HG02642 (cell line): Measurements from ENCODE around the gene TKT.
"Not testable (repeated sequence)": the region's sequence is repeated elsewhere in the genome, so short reads cannot be mapped to it uniquely, and the experiment has no call there.

ENCODE experiments used
- ATAC-seq: cut with Tn5 transposase; IDR thresholded peaks from one replicate; pipeline ENCODE4 v1.9.1; 2021; ENCODE audit warnings: mild to moderate bottlenecking; ENCODE audit not compliant: unreplicated experiment, poor library complexity

The TKT gene

DNA sequence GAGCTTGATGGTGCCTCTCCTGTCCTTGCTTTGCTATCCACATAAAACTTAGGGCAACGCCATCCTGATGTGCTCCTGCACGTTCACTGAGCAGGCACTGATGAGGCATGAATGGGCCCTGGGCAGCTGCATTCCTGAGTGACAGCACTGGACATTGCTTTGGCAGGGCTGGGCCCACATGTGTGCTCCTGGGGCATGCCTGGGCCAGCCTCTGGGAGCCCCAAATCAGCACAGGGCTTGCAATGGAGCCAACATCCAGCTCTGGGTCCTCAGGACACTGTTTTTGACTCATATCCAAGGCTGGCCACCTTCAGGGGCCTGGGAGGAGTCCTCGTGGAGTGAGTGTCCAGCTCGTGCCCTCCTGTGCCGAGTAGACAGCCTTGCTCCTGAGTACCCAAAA is 5.9 kb upstream of the TKT start:
- no peak for ATAC-seq

DNA sequence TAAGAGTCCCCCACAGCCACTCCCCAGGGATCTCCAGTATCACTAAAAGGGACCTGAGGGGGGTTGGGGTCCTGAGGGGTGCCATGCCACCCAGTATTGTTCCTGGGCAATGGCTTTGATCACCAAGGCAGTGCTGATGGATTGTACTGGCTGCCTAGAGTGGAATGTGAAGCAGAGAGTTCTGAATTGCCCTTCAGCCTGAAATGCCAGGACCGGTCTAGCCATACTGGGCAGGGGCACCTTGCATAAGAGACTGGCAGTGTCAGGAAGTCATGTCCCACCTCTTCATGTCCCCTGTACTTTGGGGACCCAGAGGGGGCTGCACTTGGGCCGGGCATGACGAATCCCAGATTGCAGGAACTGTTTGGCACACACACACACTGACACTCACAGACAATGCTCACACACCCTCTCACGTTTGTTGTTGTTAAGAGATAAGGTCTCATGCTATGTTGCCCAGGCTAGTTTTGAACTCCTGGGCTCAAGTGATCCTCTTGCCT is 4.5 kb upstream of the TKT start:
- no peak for ATAC-seq

DNA sequence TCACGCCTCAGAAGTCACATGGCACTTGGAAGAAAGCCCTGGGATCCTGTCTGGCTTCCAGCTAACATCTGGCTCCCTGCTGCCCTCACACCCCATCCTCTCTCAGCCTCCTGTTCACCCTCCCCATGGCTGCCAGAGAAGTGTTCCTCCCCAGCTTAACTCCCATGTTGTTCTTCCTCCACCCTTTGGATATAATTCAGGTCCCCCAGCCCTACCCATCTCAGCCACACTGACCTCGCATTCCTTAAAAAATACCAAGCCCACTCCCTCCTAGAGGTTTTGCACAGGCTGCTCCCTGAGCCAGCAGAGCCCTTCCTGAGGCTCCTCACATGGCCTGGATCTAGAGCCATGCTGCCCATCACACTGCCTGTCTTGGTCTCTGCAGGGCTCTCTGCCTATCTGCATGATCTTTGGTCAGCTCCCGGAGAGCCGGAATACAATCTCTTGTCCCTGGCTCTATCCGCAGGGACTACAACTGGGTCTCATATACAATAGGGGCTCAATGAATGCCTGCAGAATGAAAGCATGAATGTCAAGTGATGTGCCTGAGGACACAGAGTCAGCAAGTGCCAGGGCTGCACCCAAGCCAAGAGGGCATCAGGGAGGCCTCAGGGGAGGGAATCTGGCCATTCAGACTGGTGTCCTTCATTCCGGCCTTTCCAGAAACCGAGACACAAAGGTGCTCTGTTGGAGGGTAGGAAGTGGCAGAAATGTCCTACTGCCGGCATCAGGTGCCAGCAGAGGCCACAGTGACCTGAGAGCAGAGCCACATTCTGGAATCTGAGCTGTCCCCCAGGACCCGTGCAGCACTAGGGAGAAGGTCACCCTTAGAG is 3.8 kb upstream of the TKT start:
- ATAC-seq = no peak

DNA sequence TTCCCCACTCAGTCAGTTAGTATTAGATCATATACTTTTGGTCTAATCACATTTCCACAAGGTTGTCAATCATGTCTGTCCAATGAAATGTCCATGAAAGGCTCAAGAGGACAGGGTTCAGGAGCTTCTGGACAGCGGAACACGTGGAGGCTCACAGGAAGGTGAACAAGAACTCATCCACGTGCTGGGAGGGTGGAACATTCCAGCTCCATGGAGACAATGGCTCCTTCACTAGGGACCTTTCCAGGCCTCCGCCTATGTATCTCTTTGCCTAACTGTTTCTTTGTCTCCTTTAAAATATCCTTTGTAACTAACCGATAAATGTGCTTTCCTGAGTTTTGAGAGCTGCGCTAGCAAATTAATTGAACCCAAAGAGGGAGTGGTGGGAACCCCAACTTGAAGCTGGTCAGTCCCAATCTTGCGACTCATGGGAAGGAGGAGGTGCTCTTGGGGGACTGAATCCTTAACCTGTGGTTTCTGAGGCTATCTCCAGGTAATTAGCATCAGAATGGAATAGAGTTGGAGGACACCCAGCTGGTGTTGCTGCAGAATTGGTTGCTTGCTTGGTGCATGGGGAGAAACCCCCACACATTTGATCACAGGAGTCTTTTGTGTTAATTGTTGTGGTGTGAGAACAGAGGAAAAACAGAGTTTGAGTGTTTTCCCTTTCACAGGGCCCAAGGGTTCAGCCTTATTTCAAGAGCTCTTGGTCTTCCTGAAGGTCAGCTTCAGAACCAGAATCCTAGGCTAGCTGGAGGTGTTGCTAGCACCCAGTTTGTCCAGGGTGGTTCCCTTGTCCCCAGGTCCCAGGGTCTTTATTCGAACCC is 3.0 kb upstream of the TKT start:
- no peak for ATAC-seq

DNA sequence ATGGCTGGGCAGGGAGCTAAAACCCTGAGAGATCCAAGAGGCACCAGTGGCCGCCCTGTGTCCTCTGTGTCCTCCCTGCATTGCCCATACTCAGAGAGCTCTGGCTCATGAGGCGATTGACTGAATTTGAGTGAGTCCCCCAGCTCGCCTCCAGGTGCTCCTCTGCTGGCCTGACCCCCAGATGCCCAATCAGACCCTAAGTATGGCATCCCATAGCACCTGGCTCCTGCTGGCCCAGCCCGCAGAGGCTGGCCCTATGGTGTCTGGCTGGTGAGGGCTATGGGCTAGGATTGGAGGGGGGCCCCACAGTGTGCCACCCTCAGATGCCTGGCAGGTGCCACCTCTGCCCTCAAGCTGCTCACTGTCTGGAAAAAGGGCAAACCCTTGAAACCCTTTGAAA is 1.6 kb upstream of the TKT start:
- no peak for ATAC-seq

DNA sequence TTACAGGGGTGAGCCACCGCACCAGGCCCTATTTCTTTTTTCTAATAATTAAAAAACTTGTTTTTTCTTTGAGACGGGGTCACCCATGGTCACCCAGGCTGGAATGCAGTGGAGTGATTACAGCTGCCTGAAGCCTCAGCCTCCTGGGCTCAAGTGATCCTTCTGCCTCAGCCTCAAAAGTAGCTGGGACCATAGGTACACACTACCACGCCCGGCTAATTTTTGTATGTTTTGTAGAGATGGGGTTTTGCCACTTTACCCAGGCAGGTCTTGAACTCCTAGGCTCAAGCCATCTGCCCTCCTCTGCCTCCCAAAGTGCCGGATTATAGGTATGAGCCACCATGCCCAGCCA is 858 bp upstream of the TKT start:
- ATAC-seq = no peak

DNA sequence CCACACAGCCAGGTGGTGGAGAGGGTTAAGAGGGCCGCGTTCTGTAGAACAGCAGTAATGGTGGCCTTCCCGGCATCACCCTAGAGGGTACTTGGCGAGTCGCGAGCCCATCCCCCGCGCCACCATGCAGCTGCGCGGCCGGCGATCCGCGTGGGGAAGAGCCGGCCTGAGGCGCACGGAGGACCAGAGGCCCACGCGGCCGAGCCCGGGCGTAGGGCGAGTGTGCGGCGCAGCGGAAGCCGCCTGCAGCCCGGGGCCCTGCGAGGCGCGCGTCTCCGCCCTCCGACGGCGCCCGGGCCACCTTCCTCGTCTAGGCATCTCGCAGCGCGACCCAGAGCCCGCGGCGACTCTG is 423 bp downstream of the TKT start:
- ATAC-seq = peak; percentile 50

DNA sequence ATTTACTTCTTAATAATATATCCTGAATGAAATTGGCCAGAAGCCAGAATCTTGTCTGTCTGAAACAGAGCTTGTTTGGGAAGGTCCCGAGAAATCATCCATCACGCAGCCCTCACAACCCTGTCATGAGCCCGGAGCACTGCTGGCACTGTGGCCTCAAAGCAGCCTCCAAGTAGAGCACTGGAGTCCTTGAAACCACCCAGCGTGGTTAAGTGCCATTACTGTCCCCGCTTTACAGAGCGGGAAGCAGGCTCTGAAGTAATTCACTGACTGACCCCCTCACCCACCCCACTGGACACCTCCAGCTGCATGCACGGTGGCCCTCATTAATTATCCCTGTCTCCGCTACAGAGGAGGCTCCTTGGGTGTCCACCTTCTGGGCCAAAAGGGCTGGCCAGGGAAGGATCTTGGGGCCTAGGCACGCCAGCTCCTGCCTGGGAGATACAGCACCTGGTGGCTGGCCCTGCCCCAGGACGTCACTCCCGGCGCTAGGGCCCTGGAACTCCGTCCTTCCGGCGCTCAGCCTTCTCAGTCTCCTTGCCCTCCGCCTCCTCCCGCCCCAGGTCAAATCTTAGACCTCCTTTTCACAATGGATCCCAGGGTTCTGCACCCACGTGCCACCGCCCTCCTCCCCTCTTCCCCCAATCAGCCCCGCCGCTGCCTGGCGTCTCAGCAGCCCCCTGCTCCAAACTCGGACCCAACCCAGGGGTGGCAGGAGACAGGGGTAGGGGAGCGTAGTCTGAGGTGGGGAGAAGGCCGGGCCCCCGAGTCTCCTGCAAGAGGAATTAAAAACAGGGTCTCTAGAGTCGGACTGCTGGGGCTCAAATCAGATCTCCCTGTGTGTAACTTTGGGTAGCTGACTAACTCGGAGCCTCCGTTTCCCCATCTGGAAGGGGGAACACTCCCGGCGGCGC is 1.1 kb downstream of the TKT start:
- peak; percentile 44 for ATAC-seq

DNA sequence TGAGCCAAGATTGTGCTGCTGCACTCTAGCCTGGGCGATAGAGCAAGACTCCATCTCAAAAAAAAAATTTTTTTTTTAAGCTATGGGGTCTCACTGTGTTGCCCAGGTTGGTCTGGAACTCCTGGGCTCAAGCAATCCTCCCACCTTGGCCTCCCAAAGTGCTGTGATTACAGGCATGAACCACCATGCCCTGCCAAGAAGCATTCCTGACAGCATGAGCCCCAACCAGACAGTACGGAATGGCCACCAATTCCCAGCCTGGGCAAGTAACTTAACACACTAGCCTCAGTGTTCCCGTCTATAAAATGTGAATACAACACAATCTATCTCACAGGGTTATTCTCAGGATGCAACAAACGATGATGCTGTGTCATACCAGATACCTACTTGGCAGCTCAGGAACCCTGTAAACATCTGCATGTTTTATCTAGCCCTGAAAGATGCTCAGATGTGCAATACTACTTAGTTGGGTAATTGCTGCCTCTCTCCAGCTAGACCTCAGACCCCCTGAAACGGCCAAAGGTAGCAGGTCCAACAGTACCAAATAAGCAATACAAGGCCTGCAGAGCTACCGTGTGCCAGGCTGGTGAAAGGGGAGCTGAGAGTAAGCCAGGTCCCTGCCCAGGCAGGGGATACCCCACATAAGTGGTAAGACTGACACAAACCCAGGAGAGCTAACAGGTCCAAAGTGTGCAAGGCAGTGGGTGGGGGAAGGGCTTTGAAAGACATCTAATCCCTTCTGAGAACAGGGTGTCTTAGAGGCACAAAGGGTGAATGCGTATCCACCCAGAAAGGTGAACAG is 1.9 kb downstream of the TKT start:
- ATAC-seq = no peak

DNA sequence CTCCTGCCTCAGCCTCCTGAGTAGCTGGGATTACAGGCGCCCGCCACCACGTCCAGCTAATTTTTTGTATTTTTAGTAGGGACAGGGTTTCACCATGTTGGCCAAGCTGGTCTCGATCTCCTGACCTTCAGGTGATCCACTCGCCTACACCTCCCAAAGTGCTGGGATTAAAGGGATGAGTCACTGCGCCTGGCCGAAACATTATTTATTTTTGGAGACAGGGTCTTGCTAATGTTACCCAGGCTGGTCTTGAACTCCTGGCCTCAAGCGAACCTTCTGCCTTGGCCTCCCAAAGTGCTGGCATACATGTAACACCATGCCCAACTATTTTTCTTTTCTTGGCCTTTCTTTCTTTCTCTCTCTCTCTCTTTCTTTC is 2.9 kb downstream of the TKT start:
- ATAC-seq = not testable (repeated sequence)

DNA sequence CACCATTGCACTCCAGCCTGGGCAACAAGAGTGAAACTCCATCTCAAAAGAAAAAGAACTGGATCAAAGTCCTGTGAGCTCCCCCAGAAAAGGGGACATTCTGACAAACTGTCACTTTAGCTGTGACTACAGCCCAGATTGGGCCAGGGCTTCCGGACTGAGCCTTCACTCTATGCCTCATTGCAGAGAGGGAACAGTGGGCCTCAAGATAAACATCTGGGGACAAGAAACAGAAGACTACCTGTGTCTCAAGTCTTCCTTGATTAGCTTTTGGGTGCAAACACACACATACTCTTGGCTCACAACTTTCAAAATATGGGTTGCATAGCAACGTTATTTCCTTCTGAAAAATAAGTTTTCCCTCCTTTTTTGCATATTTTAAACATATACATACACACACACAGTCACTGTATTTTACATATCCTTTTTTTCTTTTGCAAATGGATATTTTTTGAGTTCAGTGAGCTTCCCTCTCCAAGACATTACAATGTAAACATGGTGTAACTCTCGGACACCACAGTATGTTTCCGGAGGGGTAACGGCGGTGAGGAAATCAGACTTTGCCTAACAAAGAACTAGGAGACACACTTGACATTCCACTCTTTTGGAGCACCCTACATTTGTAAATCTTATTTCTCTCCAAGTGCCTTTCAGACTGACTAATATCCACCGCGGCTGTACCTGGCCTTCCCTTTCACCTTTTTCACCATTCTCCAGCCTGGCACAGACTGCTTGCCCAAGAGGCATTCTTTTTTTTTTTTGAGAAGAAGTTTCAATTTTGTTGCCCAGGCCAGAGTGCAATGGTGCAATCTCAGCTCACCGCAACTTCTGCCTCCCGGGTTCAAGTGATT is 3.5 kb downstream of the TKT start:
- no peak for ATAC-seq

DNA sequence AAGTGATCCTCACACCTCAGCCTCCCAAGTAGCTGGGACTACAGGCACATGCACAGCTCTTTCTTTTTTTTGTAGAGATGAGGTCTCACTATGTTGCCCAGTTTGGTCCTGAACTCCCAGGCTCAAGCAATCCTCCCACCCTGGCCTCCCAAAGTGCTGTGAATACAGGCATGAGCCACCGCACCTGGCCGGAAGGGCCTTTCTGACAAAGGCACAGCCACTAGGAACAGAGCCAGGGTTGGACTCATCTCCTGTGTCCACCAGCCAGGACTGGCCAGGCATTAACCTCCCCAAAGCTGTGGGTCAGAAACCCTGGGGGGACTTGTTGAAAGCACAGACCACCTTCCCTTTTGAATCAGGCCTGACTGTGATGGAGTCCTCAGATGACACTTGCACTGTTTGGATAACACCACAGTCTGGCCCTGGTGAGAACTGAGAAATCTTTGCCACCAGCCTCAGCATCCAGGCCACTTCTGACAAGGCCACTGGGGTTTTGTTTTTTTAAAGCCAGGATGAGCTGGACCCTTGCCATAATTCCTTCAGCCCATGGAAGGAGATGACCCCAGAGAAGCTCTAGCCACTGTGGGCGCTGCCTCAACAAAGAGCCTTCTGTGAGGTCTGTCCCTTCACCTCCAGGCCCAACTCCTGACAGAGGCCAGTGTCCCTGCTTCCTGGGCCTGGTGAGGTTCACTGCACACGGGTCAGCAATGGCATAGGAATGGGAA is 4.8 kb downstream of the TKT start:
- no peak for ATAC-seq

DNA sequence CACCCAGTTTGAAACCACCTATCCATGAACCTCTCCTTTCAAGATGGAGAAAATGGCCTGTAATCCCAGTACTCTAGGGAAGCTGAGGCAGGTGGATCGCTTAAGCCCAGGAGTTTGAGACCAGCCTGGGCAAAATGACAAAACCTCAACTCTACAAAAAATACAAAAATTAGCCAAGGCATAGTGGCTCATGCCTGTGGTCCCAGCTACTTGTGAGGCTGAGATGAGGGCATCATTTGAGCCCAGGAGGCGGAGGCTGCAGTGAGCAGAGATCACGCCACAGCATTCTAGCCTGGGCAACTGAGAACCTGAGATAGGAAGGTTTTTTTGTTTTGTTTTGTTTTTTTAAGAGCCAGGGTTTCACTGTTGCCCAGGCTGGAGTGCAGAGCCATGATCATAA is 5.4 kb downstream of the TKT start:
- ATAC-seq = no peak

DNA sequence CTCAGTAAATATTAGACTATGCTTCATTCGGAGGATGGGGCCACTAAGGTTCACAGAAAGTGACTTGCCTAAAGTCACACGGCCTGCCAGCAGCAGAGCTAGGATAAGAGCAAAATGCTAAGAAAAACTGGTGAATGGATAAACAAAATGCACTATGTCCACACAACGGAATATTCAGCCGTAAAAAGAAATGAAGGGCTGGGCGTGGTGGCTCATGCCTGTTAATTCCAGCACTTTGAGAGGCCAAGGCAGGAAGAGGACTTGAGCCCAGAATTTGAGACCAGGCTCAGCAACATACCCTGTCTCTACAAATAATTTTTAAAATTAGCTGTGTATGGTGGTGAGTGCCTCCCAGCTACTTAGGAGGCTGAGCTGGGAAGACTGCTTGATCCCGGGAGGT is 7.7 kb downstream of the TKT start:
- no peak for ATAC-seq

DNA sequence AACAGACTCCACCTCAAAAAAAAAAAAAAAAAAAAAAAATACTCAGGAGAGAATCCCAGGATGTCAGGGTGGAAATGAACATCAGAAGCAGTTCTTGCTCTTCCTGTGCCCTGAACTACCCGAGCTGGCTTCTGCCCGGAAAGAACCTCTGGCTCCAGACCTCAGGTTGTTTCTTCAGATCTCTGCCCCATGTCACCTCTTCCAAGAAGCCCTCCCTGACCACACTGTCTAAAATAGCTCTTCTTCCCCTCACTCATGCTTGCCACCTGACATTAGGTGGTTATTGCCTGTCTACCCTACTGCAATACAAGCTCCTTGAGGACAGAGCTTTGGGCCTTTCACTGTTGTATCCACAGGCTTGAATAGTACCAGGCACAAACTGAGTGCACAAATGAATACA is 8.2 kb downstream of the TKT start:
- no peak for ATAC-seq

DNA sequence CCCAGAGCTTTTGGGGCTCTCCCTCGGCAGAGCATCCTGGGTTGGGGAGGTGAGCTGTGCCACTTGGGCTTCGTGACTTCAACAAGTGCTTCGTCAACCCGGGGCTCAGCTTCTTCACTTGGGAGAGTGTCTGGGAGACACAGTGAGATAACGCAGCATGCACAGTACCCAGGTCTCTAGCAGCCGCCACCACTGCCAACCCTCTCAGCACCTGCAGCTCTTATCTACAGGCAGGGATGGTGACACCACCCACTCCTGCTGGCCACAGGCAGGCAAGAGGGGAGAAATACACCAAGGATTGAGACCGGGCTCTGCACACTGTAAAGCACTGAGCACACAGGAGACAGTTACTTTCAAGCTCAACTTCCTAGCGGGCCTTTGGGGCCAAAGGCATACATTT is 11.6 kb downstream of the TKT start:
- no peak for ATAC-seq

DNA sequence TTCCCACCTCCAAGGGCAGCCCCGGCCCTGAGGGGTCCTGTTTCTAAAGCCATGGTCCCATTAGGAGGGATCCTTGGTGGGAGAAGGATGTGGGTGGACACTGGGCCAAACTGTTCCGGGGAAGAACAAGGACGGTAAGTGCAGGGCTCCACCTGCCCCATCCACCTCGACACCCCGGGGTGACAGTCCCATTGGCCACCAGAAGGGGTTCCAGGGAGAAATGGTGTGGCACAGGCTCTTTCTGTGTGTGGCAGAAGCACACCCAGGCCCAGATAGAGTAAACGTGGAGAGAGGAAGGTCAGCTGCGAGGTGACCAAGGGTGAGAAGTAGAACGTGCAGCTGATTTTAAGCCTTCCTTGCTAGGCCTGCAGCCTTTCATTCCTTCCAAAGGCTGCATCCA is 12.0 kb downstream of the TKT start:
- no peak for ATAC-seq

DNA sequence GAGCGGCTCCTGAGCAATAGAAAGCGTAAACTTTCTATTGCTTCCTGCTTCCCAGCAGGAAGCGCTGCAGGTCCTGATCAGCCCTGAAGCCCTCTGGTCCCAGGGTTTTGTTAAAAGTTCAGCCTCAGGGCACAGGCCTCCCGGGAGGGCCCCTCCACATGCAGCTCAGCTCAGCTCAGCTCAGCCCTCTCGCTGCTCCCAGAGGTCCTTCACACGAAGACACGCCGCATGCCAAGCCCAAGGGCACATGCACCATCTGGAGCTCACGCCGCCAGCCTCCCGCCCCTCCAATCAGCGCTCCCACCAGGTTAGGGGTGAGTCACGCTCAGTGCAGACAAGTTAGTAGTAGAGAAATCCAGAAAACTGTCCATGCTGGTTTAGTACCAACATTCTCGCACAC is 12.7 kb downstream of the TKT start:
- no peak for ATAC-seq
